GDM1 (cell line): ENCODE measurements around the gene OCSTAMP.

ENCODE experiments used
- DNase-seq: peaks from one replicate; lab custom pipeline; 2025; lab: John Stamatoyannopoulos, UW

The OCSTAMP gene, protein sequence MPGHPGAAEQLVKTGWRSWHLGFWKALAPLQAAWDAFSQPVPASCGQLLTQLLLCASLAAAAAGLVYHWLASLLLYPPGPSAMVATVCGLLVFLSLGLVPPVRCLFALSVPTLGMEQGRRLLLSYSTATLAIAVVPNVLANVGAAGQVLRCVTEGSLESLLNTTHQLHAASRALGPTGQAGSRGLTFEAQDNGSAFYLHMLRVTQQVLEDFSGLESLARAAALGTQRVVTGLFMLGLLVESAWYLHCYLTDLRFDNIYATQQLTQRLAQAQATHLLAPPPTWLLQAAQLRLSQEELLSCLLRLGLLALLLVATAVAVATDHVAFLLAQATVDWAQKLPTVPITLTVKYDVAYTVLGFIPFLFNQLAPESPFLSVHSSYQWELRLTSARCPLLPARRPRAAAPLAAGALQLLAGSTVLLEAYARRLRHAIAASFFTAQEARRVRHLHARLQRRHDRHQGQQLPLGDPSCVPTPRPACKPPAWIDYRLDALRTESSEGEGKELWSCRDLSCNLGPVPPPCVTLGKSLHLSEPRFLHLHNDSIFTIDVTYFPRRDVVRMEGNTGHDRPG

DNA sequence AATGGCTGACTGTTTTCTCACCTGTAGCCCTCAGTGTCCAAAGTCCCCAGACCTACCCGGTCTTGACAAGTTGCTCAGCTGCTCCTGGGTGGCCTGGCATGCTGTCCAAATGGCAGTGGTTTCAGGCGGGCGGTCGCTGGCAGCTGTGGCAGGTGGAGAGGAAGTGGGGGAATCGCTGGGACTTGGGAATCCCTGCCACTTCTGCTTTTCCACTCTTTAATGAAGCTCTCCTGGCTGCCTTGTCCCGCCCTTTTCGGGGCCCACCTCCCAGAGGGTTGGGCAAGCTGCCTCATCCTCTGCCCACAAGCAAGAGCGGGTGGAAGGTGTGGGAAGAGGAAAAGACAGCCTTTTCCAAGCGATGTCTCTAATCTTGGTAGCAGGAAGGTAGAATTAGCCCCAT is at the start of gene OCSTAMP:
OCSTAMP (minus strand) TSS at position 194 of the 400 bp plus-strand sequence; CDS start at position 100, 94 bp downstream.
- peak; percentile 50 for DNase-seq

DNA sequence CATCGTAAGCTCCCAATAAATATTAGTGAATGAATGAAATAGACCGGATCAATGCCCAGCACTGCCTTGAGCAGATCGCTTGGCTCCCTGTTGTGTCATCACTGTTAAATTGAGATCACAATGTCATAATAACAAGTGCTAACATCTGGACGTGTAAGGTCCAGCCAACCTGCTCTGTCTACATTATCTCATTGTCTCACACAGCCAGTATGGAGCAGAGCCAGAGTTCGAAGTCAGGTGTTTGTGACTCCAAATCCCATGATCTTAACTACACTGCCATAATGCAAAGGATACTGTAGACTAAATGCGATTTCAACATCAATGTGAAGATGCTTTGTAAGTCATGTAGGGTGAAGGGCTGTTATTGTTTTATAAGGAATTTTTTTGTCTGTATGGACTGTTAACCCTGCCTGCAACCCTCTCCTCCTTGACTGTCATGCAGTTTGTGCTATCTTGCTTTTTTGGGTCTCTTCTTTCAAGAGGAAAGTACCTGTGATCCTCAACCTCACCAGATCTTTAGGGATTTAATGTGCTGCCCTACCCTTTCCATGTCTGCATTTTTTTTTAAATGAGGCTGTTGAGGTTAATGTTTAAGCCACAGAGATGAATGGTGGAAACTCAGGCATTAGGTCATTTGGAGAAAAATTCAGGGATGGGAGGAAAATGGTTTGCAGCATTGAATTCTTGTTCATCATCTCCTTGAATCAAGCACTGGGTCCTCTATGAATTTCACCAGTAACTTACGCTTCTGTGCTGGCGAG is 49.0 kb upstream of the OCSTAMP start:
- no peak for DNase-seq

DNA sequence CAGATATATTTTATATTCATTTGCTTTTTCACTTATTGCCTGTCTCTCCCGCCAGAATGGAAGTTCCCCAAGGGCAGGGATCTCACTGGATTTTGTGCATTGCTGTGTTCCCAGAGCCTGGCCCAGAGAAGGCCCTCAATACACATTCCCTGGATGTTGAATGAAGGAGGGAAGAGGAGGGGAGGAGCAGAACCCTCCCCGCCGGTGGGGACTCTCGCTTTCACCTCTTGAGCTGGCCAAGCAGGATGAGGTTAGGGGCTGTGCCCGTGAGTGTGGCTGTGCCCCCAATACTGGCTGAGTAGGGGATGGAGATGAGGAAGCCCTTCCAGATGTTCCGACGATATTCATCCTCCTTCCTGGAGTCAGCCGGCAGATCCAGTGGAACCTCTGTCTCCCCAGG is 45.5 kb upstream of the OCSTAMP start:
- no peak for DNase-seq

DNA sequence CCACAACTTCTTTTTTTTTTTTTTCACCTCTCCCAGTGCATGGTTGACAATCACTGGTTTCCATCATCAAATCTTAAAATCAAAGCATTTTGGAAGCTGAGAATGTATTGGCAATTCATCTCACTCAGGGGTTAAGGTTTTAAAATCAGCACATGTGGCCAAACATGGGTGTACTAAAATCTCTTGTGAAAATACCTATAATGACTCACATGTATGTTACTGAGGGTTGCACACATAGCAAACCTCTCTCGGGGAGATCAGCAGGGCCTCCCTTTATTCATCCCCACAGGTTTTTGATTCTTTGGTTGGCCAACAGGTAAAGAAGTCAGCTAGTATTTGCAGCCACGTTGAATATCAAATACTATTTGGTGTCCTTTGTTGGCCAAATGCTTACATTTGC is 44.3 kb upstream of the OCSTAMP start:
- DNase-seq: no peak

DNA sequence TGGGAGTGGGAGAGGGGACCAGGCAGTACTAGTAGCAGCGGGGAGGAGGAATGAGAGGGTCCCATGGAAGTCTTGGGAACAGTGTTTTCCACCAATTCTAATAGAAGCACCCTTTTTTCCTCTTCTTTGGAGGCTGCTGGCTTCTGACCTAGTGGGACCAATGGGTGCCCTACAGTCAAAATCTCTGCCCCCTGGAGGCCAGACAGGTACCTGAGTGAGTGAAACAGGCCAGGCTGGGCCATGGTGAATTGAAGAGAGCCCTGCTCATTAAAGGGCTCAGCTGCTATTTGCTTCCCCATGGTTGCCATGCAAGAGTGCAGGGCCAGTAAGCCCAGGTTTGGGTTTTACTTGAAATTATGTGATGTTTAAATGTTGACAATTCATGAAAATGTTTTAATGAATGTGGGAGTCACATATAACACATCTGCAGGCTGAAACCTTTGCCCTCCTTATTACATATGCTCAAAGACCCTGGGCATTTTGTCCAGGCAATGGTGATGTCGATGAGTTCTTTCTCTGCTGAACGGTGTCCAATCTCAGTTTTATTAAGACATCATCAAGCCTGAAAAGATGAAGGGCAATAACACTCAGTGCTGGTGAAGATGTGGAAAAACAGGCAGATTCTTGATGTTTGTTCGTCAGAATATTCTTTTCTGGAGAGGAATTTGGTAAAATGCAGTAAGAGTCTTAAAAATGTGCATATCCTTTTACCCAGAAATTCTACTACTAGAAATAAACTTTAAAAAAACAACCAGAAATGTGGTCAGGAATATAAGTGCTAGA is 42.3 kb upstream of the OCSTAMP start:
- no peak for DNase-seq

DNA sequence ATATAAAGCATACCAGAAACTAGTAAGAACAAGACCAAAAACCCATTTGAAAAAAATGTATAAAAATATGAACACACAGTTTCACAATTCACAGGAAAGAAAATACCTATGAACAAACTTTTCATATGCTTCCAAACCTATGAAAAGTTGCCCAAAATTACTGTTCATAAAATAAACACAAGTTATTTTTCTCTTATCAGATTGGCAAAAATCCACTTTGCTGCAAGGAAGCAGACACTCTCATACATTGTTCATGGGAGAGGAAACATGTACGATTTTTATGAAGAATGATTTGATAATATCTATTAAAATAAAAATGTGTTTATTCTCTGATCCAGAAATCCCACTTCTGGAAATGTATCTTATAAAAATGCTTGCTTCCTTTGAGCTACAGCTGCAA is 40.0 kb upstream of the OCSTAMP start:
- no peak for DNase-seq

DNA sequence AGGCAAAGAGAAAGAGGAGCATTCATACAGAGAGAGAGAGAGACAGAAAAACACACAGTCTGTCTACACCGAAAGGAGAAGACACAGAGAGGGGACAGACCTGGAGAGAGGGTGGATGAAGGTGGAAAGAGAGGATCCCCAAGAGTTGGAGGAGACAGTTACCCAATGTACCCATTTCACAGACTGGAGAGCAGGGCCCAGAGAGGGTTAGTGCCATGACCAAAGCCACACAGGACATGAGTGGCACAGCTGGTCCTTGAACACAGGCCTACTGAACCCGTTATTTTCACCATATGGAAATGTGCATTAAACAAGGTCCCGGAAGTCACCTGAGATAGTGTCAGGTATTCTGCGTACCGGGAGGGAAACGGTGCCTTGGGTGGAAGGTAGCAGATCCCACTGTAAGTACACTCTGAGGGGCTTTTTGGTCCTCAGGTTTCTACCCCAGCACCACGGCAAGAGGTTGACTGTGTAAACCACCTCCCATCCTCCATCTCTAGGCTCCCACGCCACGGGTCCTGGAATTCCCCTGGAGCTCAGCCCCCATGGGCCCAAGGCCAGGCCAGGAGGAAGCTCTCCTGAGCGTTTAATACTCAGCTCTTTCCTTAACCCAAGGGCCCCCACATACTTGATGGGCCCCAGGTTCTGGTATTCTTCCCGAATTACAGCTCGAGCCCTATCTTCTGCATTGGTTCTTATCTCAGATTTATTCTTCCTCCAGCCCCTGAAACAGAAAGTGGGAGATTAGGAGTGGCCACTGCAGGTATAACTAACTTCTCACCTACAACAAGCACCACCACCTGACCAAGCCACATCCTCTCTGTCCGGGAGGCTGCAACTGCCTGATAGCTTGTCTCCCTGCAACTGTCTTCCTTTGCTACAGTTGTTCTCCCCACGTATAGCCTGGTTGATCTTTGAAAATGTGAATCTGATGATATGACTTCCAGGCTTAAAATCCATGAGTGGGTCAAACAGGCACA is 38.4 kb upstream of the OCSTAMP start:
- no peak for DNase-seq

DNA sequence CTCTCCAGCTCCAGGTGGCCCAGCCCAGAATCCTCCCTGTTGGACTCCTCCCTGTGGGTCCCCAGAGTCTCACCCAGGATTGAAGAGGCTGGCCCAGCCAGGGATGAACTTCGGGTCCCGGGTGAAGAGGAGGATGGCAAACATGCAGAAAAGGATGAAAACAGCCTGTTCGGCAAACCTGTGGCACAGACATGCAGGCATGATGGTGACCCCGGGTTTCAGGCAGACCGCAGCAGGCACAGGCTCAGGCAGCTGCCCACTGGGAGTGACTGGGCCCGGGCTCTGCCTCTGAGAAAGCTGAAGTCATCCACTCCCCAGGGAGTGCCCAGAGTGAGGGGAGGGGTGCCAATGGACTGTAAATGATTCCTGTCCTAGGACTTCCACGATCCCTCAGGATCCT is 37.5 kb upstream of the OCSTAMP start:
- DNase-seq: no peak

DNA sequence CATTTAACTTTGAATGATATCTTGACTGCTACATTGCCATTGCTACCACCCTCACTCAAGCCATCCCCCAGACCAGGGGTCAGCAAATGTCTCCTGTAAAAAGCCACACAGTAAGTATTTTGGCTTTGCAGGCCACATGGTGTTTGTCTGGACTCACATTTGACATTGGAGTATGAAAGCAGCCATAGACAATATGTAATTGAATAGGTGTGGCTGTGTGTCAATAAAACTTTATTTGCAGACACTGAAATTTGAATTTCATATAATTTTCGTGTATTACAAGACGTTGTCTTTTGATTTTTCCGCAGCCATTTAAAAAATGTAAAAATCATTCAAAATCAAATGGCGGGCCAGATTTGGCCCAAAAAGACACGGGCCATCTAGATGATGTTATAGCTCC is 36.3 kb upstream of the OCSTAMP start:
- no peak for DNase-seq

DNA sequence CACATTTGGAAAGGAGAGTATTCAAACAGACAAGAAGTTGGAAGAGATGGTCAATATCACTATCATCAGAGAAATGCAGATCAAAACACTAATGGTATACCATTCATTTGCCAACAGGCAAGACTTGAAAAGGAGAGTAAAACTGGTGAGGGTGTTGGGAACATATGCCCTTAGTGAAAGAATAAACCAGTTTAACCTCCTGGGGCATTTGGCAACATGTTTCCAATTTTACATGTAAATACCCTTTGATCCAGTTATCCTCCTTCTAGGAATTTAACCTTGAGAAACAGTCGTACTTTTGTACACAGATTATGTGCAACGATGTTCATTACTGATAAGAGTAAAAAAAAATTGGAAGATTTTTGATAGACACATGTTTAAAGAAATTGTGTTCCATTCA is 34.1 kb upstream of the OCSTAMP start:
- DNase-seq: no peak

DNA sequence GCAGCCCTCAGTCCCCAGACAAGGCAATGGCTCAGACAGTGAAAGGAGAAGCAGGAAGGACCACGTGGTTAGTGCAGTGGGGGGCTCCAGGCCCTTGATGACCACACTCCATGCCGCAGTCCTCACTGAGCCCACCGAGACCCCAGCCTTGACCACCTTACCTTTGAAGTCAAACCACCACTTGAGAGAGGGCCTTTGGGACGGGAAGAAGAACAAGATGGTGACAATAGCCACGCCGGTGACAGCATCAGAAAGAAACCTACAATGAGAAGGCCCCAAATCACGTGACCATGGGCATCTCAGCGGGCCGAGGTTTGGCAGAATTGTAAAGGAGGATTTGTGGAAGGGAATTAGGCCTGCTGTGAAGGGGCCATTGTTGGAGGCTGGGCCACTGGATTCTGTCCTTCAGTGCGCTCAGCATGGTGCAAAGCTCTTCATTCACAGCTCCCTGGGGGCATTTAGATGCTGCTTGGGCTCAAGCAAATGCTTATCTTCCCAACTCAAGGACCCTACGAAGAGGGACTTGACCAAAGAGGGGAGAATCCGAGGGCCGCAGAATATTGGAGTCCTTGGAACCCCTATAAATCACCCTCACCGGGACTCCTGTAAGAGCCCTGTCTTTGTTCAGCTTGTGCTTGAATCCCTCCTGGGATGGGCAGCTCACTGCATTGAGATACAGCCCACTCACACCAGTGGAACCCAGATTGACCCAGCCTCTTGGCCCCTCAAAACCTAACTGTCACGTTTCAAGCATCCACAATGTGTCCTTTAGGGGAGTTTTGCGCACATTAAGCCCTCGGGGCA is 33.2 kb upstream of the OCSTAMP start:
- no peak for DNase-seq

DNA sequence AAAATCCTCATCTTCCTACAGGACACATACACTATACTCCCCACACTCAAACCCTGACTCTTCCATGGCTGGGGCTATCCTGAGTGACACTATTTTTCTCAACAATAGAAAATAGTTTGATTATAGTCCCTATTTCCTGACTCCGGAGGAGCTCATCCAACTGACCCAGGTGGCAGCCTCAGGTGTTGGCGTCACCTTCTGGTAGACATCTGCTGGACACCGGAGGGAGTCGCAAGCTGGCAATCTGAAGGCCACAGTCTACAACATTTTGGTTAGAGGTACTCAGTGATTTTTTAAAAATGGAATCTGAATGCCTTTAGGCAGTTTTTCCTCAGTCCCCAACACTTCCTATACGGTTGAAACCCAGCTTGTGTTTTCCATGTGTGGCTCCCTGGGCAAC is 32.2 kb upstream of the OCSTAMP start:
- DNase-seq: no peak

DNA sequence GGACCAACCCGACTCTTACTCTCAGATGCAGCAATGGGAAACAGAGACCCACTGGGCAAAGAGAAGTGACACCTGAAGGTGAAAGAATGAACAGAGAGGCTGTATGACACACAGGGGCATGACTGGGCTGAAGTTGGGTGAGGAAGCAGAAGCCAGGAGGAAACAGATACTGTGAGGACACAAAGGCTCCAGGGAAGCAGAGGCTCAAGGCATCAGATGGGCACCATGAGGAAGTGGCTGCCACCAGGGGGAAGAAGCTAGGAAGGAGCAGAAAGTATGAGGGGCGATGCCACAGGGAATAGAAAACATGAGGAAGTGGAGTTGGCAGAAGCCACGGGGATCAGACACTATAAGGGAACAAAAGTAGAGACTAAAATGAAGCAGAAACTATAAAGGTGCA is 30.9 kb upstream of the OCSTAMP start:
- DNase-seq: no peak

DNA sequence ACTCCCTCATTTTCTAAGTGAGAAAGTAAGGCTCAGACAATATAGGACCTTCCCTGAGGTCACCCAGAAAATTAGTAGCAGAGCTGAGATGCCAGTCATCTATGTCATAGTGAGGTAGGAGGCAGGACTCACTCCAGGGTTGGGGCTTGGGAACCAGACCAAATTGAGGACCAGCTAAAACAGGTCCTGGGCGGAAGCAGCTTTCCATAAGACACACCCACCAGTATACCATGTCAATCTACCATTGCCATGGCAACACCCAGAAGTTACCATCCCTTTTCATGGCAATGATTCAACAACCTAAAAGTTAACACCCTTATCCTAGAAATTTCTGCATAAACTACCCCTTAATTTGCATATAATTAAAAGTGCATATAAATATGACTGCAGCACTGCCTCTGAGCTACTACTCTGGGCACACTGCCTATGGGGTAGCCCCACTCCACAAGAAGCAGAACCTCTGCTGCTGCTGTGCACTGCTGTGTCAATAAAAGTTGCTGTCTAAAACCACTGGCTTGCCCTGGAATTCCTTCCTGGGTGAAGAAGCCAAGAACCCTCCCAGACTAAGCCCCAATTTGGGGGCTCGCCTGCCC is 30.3 kb upstream of the OCSTAMP start:
- no peak for DNase-seq

DNA sequence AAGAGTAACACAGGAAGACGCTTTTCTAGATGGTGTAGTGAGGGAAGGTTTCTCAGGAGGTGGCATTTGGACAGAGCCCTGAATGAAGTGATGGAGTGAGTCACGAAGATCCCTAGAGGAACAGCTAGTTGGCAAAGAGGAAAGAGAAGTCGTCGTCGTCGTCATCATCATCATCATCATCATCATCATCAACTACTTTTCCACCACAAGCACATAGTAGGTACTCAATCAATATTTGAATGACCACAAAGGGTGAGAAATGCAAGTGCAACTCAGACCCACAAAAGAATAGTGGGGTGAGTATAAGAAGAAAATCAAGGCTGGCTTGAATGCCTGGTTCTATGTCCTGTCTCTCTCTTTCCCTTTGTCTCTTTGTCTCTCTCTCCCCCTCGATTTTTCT is 28.3 kb upstream of the OCSTAMP start:
- no peak for DNase-seq

DNA sequence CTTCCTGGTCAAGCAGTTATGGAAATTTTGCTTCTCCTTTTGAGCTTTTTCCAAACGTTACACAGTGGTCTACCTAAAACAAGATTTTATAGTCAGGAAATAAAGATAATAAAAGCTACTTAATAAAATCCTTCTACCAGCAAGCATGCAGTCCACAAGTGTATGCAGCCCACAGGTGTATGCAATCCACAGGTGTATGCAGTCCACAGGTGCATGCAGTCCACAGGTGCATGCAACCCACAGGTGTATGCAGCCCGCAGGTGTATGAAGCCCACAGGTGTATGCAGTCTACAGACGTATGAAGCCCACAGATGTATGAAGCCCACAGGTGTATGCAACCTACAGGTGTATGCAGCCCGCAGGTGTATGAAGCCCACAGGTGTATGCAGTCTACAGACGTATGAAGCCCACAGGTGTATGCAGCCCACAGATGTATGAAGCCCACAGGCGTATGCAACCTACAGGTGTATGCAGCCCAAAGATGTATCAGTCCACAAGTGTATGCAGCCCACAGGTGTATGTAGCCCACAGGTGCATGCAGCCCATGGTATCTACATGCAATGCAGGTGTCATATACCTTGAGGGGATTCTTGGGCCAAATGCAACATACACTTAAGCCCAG is 26.4 kb upstream of the OCSTAMP start:
- DNase-seq: no peak

DNA sequence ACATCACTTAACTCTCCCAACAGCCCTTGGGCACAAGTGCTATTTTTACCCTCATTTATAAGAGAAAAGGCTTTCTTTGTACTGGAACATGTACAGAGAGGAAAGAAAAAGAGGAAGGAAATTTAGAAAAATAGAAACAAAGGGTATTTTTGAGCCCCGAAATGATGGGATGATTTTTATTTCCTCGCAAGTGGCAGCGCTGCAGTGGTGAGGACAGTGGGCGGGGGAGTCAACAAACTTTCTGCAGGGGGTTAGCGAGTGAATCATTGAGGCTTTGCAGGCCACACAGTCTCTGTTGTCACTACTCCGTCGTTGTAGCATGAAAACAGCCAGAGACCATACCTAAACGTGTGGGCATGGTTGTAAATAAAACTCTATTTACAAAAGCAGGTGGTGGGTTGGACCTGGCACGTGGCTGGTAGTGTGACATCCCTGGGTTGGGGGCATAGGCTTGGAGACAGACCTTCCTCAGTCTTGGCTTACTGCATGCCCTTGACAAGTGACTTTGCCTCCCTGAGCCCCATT is 25.5 kb upstream of the OCSTAMP start:
- no peak for DNase-seq

DNA sequence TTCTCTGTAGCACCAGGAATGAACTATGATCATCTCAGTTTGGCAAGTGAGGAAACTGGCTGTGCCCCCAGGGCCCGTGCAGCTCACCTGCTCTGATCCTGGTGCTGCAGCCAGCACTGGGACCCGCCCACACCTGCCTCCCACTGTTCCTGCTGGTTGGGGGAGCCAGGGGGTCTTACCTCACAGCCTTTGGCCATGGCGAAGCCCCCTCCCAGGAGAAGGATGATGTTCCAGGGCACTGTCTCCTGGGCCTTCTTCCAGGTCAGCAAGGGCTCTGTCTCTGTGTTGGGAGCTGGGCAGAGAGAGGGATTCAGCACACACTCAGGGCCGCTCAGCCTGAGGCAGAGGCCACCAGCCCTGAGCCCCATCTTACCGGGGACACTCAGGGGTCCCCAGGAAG is 24.9 kb upstream of the OCSTAMP start:
- no peak for DNase-seq
